ENCODE measurements around the gene CIC. TPM values are rescaled to one million over a fixed set of nuclear protein-coding genes. Genes with fewer than 3 reads are reported as not detected.
A peak's percentile ranks its signal among the peaks of the same experiment; 100 is the strongest.

CIC gene
- total RNA-seq, 1 experiment from 2014 or later = 75.5 TPM

DNA sequence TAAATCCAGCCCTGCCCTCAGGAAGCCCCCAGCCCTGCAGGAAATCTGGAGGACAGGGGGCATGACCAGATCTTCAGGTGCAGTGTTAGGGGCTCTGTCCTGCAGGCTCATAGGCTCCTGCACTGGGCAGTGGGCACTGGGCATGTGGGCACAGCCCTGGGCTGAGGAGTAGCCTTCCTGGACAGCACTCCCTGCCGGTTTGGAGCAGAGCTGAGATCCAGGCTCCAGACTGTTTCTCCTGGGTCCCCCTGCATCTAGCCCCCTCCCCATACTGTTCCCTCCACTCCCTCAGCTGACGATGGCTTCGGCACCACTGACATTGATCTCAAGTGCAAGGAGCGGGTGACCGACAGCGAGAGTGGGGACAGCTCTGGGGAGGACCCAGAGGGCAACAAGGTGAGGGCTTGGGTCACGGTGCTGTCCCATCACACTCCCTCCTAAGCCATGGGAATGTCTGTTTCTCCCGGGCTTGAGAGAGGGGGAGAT is 20.5 kb downstream of the CIC start:
- CTCF ChIA-PET = no interaction called here
- intact Hi-C loops (cut with micrococcal nuclease; ENCODE audit: unreplicated experiment) = loop anchor here (10.0 kb wide), 1 partner anchor 165 kb away; no protein-coding TSS in a partner anchor
- no peak for DNase-seq
- H3K27ac Mint-ChIP-seq (ENCODE audit: unreplicated experiment) = no peak overlapping the region
- no peaks in the 10 kb centered on the region for H3K9me3 Mint-ChIP-seq (ENCODE audit: low read depth, unreplicated experiment)
- no TSS peak for BruUV-seq (replicated peaks)
- H3K36me3 Mint-ChIP-seq (ENCODE audit: insufficient read depth, unreplicated experiment) = peaks cover 69% of the 10 kb centered on the region
- H3K4me3 Mint-ChIP-seq (ENCODE audit: low read depth, unreplicated experiment) = no peak overlapping the region
- H3K4me1 Mint-ChIP-seq (ENCODE audit: low read depth, unreplicated experiment) = peaks cover 19% of the 10 kb centered on the region
- H3K27me3 Mint-ChIP-seq (ENCODE audit: unreplicated experiment) = no peaks in the 10 kb centered on the region
- TF ChIP-seq, protein P1, sequence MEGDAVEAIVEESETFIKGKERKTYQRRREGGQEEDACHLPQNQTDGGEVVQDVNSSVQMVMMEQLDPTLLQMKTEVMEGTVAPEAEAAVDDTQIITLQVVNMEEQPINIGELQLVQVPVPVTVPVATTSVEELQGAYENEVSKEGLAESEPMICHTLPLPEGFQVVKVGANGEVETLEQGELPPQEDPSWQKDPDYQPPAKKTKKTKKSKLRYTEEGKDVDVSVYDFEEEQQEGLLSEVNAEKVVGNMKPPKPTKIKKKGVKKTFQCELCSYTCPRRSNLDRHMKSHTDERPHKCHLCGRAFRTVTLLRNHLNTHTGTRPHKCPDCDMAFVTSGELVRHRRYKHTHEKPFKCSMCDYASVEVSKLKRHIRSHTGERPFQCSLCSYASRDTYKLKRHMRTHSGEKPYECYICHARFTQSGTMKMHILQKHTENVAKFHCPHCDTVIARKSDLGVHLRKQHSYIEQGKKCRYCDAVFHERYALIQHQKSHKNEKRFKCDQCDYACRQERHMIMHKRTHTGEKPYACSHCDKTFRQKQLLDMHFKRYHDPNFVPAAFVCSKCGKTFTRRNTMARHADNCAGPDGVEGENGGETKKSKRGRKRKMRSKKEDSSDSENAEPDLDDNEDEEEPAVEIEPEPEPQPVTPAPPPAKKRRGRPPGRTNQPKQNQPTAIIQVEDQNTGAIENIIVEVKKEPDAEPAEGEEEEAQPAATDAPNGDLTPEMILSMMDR (IDR thresholded peaks at IDR 0.05; ENCODE audit: unreplicated experiment) = no peak

DNA sequence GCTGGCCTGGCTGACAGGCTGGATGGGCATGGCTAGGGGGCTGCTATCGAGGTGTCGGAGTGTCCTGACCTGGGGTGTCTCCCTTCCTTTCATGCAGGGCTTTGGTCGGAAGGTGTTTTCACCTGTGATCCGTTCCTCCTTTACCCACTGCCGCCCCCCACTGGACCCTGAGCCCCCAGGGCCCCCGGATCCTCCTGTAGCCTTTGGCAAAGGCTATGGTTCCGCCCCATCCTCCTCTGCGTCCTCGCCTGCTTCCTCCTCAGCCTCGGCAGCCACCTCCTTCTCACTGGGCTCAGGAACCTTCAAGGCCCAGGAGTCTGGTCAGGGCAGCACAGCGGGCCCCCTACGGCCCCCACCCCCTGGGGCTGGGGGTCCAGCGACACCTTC is 21.1 kb downstream of the CIC start:
- H3K36me3 Mint-ChIP-seq (ENCODE audit: insufficient read depth, unreplicated experiment) = peaks cover 69% of the 10 kb centered on the region
- H3K9me3 Mint-ChIP-seq (ENCODE audit: low read depth, unreplicated experiment) = no peaks in the 10 kb centered on the region
- H3K27me3 Mint-ChIP-seq (ENCODE audit: unreplicated experiment) = no peaks in the 10 kb centered on the region
- H3K27ac Mint-ChIP-seq (ENCODE audit: unreplicated experiment) = no peak overlapping the region
- peaks cover 14% of the 10 kb centered on the region for H3K4me1 Mint-ChIP-seq (ENCODE audit: low read depth, unreplicated experiment)
- DNase-seq = no peak
- CTCF ChIA-PET = no interaction called here
- no peak overlapping the region for H3K4me3 Mint-ChIP-seq (ENCODE audit: low read depth, unreplicated experiment)
- BruUV-seq (replicated peaks) = no TSS peak
- intact Hi-C loops (cut with micrococcal nuclease; ENCODE audit: unreplicated experiment) = no loop called here
- TF ChIP-seq, protein P1 (IDR thresholded peaks at IDR 0.05; ENCODE audit: unreplicated experiment) = no peak

DNA sequence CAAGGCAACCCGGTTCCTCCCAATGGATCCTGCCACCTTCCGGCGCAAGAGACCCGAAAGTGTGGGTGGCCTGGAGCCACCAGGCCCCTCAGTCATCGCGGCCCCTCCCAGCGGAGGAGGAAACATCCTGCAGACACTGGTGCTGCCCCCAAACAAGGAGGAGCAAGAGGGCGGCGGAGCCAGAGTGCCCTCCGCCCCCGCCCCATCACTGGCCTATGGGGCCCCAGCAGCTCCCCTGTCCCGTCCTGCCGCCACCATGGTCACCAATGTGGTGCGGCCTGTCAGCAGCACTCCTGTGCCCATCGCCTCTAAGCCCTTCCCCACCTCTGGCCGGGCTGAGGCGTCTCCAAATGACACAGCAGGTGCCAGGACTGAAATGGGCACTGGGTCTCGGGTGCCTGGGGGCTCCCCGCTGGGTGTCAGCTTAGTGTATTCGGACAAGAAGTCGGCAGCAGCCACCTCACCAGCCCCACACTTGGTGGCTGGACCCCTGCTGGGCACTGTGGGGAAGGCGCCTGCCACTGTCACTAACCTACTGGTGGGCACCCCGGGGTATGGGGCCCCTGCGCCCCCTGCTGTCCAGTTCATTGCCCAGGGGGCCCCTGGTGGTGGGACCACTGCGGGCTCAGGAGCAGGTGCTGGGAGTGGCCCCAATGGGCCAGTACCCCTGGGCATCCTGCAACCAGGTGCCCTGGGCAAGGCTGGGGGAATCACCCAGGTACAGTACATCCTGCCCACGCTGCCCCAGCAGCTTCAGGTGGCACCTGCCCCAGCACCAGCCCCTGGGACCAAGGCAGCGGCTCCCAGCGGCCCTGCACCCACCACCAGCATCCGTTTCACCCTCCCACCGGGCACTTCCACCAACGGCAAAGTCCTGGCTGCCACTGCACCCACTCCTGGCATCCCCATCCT is 21.7 kb downstream of the CIC start:
- H3K4me3 Mint-ChIP-seq (ENCODE audit: low read depth, unreplicated experiment) = peak overlapping the region; percentile 11
- peaks cover 65% of the 10 kb centered on the region for H3K36me3 Mint-ChIP-seq (ENCODE audit: insufficient read depth, unreplicated experiment)
- H3K27ac Mint-ChIP-seq (ENCODE audit: unreplicated experiment) = no peak overlapping the region
- H3K9me3 Mint-ChIP-seq (ENCODE audit: low read depth, unreplicated experiment) = no peaks in the 10 kb centered on the region
- intact Hi-C loops (cut with micrococcal nuclease; ENCODE audit: unreplicated experiment) = no loop called here
- CTCF ChIA-PET = no interaction called here
- DNase-seq = peak; percentile 83
- no TSS peak for BruUV-seq (replicated peaks)
- H3K4me1 Mint-ChIP-seq (ENCODE audit: low read depth, unreplicated experiment) = peaks cover 11% of the 10 kb centered on the region
- no peaks in the 10 kb centered on the region for H3K27me3 Mint-ChIP-seq (ENCODE audit: unreplicated experiment)
- TF ChIP-seq, protein P1 (IDR thresholded peaks at IDR 0.05; ENCODE audit: unreplicated experiment) = peak; percentile 96

DNA sequence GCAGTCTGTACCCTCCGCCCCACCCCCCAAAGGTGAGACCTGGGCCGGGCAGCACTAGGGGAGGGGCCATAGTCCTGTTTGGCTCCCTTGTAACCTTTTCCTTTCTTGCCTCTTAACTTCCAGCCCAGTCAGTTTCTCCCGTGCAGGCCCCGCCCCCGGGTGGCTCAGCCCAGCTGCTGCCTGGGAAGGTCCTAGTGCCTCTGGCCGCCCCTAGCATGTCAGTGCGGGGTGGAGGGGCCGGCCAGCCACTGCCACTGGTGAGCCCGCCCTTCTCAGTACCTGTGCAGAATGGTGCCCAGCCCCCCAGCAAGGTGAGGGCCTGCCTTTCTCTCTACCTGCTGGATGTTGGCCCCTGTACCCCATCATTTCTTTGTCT is 22.4 kb downstream of the CIC start:
- Mint-ChIP-seq H3K9me3 (ENCODE audit: low read depth, unreplicated experiment) (no peaks in the 10 kb centered on the region), H3K36me3 (ENCODE audit: insufficient read depth, unreplicated experiment) (peaks cover 59% of the 10 kb centered on the region), H3K4me3 (ENCODE audit: low read depth, unreplicated experiment) (peak overlapping the region; percentile 11), H3K27ac (ENCODE audit: unreplicated experiment) (peak overlapping the region; percentile 22), H3K27me3 (ENCODE audit: unreplicated experiment) (no peaks in the 10 kb centered on the region), H3K4me1 (ENCODE audit: low read depth, unreplicated experiment) (peaks cover 11% of the 10 kb centered on the region)
- TF ChIP-seq, protein P1 (IDR thresholded peaks at IDR 0.05; ENCODE audit: unreplicated experiment) = no peak
- CTCF ChIA-PET = no interaction called here
- DNase-seq = no peak
- intact Hi-C loops (cut with micrococcal nuclease; ENCODE audit: unreplicated experiment) = no loop called here
- BruUV-seq (replicated peaks) = no TSS peak

All from Calu3 (cell line).